Hepatocyte (in vitro differentiated cells): ENCODE results near the gene TRAF3.

ENCODE experiments used
- CTCF ChIP-seq: fragments of 200-600 bp; sonication (generic); IDR thresholded peaks from 2 replicates; pipeline ENCODE4 v1.5.1; 2016; ENCODE audit warnings: antibody characterized with exemption, mild to moderate bottlenecking; ENCODE audit not compliant: poor library complexity
- EZH2 ChIP-seq: fragments of 200-600 bp; sonication (generic); IDR thresholded peaks from 2 replicates; pipeline ENCODE4 v1.6.1; 2016; ENCODE audit warnings: antibody characterized with exemption, mild to moderate bottlenecking, borderline replicate concordance

- no peak for TF ChIP-seq EZH2
- TF ChIP-seq CTCF, result no peak
Observed at GRCh38 chr14:102909462-102909861, 132.2 kb downstream of the TRAF3 start.
